ENCODE data around the gene PPP1CA.

The PPP1CA gene

GRCh38 chr11:67387069-67387468, 14.6 kb downstream of the PPP1CA start:
- Mint-ChIP-seq H3K36me3 (peaks cover 2% of the 10 kb centered on the region), H3K9me3 (no peaks in the 10 kb centered on the region), H3K4me1 (peaks cover 21% of the 10 kb centered on the region), H3K4me3 (no peak overlapping the region), H3K27me3 (peaks cover 41% of the 10 kb centered on the region), H3K27ac (no peak overlapping the region)
- CTCF ChIA-PET, result interaction anchor here (1.0 to 24.9 kb wide), 4 partner anchors 10 to 120 kb away, joined by 3 to 564 read pairs (median 10); partner anchors contain the start of gene POLD4
- DNase-seq, result no peak

GRCh38 chr11:67384851-67385366, 16.7 kb downstream of the PPP1CA start:
- Mint-ChIP-seq H3K27ac (no peak overlapping the region), H3K27me3 (peaks cover 61% of the 10 kb centered on the region), H3K4me3 (no peak overlapping the region), H3K36me3 (peaks cover 2% of the 10 kb centered on the region), H3K9me3 (no peaks in the 10 kb centered on the region), H3K4me1 (peaks cover 13% of the 10 kb centered on the region)
- CTCF ChIA-PET, result interaction anchor here (0.9 to 24.9 kb wide), 9 partner anchors 11 to 123 kb away, joined by 3 to 564 read pairs (median 4); partner anchors contain the start of genes CLCF1, POLD4 and TMEM134
- no peak for DNase-seq

GRCh38 chr11:67382276-67383136, 19.2 kb downstream of the PPP1CA start:
- Mint-ChIP-seq H3K9me3 (no peaks in the 10 kb centered on the region), H3K27me3 (peaks cover 81% of the 10 kb centered on the region), H3K27ac (no peak overlapping the region), H3K4me1 (peaks cover 3% of the 10 kb centered on the region), H3K4me3 (no peak overlapping the region), H3K36me3 (no peaks in the 10 kb centered on the region)
- CTCF ChIA-PET, result interaction anchor here (0.6 to 24.9 kb wide), 26 partner anchors 9 to 300 kb away, joined by 3 to 564 read pairs (median 4); partner anchors contain the start of genes CLCF1, PITPNM1, POLD4 and RAD9A
- peak; percentile 90 for DNase-seq

- H3K9me3 Mint-ChIP-seq, result no peaks in the 10 kb centered on the region
- H3K27ac Mint-ChIP-seq, result no peak overlapping the region
- peaks cover 3% of the 10 kb centered on the region for H3K4me1 Mint-ChIP-seq
- CTCF ChIA-PET, result interaction anchor here (0.6 to 24.9 kb wide), 19 partner anchors 10 to 299 kb away, joined by 3 to 564 read pairs (median 4); partner anchors contain the start of genes CLCF1, PITPNM1, POLD4 and RAD9A
- DNase-seq, result no peak
- peaks cover 86% of the 10 kb centered on the region for H3K27me3 Mint-ChIP-seq
- no peaks in the 10 kb centered on the region for H3K36me3 Mint-ChIP-seq
- no peak overlapping the region for H3K4me3 Mint-ChIP-seq
Measured at GRCh38 chr11:67381244-67381972, 20.2 kb downstream of the PPP1CA start.

GRCh38 chr11:67379061-67380058, 22.3 kb downstream of the PPP1CA start:
- CTCF ChIA-PET, result interaction anchor here (1.1 to 24.9 kb wide), 4 partner anchors 10 to 116 kb away, joined by 3 to 564 read pairs (median 60); partner anchors contain the start of gene POLD4
- no peak overlapping the region for H3K27ac Mint-ChIP-seq
- H3K36me3 Mint-ChIP-seq, result no peaks in the 10 kb centered on the region
- DNase-seq, result no peak
- no peaks in the 10 kb centered on the region for H3K9me3 Mint-ChIP-seq
- H3K27me3 Mint-ChIP-seq, result peaks cover 88% of the 10 kb centered on the region
- H3K4me1 Mint-ChIP-seq, result peaks cover 15% of the 10 kb centered on the region
- H3K4me3 Mint-ChIP-seq, result no peak overlapping the region

GRCh38 chr11:67378544-67378943, 23.1 kb downstream of the PPP1CA start:
- Mint-ChIP-seq H3K36me3 (no peaks in the 10 kb centered on the region), H3K4me1 (peaks cover 22% of the 10 kb centered on the region), H3K27me3 (peaks cover 88% of the 10 kb centered on the region), H3K4me3 (no peak overlapping the region), H3K9me3 (no peaks in the 10 kb centered on the region), H3K27ac (no peak overlapping the region)
- CTCF ChIA-PET, result interaction anchor here (1.1 to 24.9 kb wide), 5 partner anchors 8 to 116 kb away, joined by 3 to 564 read pairs (median 7); partner anchors contain the start of gene POLD4
- DNase-seq, result no peak

GRCh38 chr11:67376873-67377808, 24.5 kb downstream of the PPP1CA start:
- Mint-ChIP-seq H3K9me3 (no peaks in the 10 kb centered on the region), H3K27me3 (peaks cover 94% of the 10 kb centered on the region), H3K36me3 (no peaks in the 10 kb centered on the region), H3K4me1 (peaks cover 22% of the 10 kb centered on the region), H3K27ac (no peak overlapping the region), H3K4me3 (no peak overlapping the region)
- CTCF ChIA-PET, result interaction anchor here (1.8 to 24.9 kb wide), 3 partner anchors 10 to 31 kb away, joined by 7 to 564 read pairs (median 116); partner anchors contain the start of gene POLD4
- DNase-seq, result no peak

- Mint-ChIP-seq H3K36me3 (no peaks in the 10 kb centered on the region), H3K27me3 (peaks cover 96% of the 10 kb centered on the region), H3K9me3 (no peaks in the 10 kb centered on the region), H3K27ac (no peak overlapping the region), H3K4me3 (no peak overlapping the region), H3K4me1 (peaks cover 28% of the 10 kb centered on the region)
- DNase-seq, result no peak
- CTCF ChIA-PET, result interaction anchor here (8.2 to 24.9 kb wide), 2 partner anchors 22 to 31 kb away, joined by 116 to 564 read pairs; partner anchors contain the start of gene POLD4
Measured at GRCh38 chr11:67376063-67376820, 25.4 kb downstream of the PPP1CA start.

- Mint-ChIP-seq H3K27ac (no peak overlapping the region), H3K4me3 (no peak overlapping the region), H3K36me3 (no peaks in the 10 kb centered on the region), H3K27me3 (peaks cover 96% of the 10 kb centered on the region), H3K9me3 (no peaks in the 10 kb centered on the region), H3K4me1 (peaks cover 31% of the 10 kb centered on the region)
- no peak for DNase-seq
- CTCF ChIA-PET, result interaction anchor here (2.0 to 24.9 kb wide), 3 partner anchors 13 to 30 kb away, joined by 13 to 564 read pairs (median 116); partner anchors contain the start of gene POLD4
Measured at GRCh38 chr11:67375320-67376055, 26.2 kb downstream of the PPP1CA start.

- DNase-seq, result no peak
- CTCF ChIA-PET, result interaction anchor here (0.9 to 24.9 kb wide), 9 partner anchors 8 to 113 kb away, joined by 3 to 564 read pairs (median 7); partner anchors contain the start of gene POLD4
- peaks cover 33% of the 10 kb centered on the region for H3K4me1 Mint-ChIP-seq
- no peaks in the 10 kb centered on the region for H3K36me3 Mint-ChIP-seq
- H3K4me3 Mint-ChIP-seq, result no peak overlapping the region
- peaks cover 96% of the 10 kb centered on the region for H3K27me3 Mint-ChIP-seq
- no peak overlapping the region for H3K27ac Mint-ChIP-seq
- no peaks in the 10 kb centered on the region for H3K9me3 Mint-ChIP-seq
Measured at GRCh38 chr11:67374571-67375281, 26.9 kb downstream of the PPP1CA start.

Measured in activated naive CD4-positive, alpha-beta T cell treated with anti-CD3 and anti-CD28 coated beads, Interleukin-2, amount 10 ng/mL, durations not matched to agents 7 days and 5 days (primary cell).